HL-60 (cell line): ENCODE data around the gene CSK.

Experiments
- DNase-seq, 2 experiments: peaks; one replicate each; pipeline ENCODE4 v3.0.0-alpha.2; 2010 to 2020; ENCODE audit warnings: low read depth in 1 of 2, low spot score in 1 of 2
- H3K27ac ChIP-seq: fragments of 250-450 bp; sonication (Bioruptor Pico); replicated peaks from 2 replicates; pipeline ENCODE4 v1.5.1; 2020; ENCODE audit warnings: mild to moderate bottlenecking, moderate library complexity
- H3K27me3 ChIP-seq: fragments of 250-450 bp; sonication (Bioruptor Pico); 2 replicates; pipeline ENCODE4 v1.5.1; 2021; ENCODE audit warnings: mild to moderate bottlenecking, moderate library complexity; ENCODE audit not compliant: insufficient read depth, poor library complexity, severe bottlenecking
- H3K4me3 ChIP-seq: replicated peaks from 2 replicates; pipeline ENCODE4 v1.5.1; 2011; ENCODE audit warnings: mild to moderate bottlenecking, control low read depth, low read length; ENCODE audit not compliant: insufficient read depth
- GABPA ChIP-seq: IDR thresholded peaks from 2 replicates; pipeline ENCODE4 v1.6.1; 2012; ENCODE audit warnings: low read depth
- POLR2AphosphoS5 ChIP-seq: IDR thresholded peaks from 2 replicates; pipeline ENCODE4 v1.6.1; 2012; ENCODE audit warnings: low read depth
- SPI1 ChIP-seq: IDR thresholded peaks from 2 replicates; pipeline ENCODE4 v1.6.1; 2012; ENCODE audit warnings: low read depth, mild to moderate bottlenecking, borderline replicate concordance
- TF ChIP-seq, protein P1 (sequence below): IDR thresholded peaks from 2 replicates; pipeline ENCODE4 v1.6.1; 2012; ENCODE audit warnings: low read depth; ENCODE audit not compliant: insufficient replicate concordance
- TF ChIP-seq, protein P2 (sequence below): IDR thresholded peaks from one replicate; pipeline ENCODE4 v1.5.1; 2011; ENCODE audit warnings: low read length, control low read depth, inconsistent platforms; ENCODE audit not compliant: insufficient read depth

CSK gene

DNA sequence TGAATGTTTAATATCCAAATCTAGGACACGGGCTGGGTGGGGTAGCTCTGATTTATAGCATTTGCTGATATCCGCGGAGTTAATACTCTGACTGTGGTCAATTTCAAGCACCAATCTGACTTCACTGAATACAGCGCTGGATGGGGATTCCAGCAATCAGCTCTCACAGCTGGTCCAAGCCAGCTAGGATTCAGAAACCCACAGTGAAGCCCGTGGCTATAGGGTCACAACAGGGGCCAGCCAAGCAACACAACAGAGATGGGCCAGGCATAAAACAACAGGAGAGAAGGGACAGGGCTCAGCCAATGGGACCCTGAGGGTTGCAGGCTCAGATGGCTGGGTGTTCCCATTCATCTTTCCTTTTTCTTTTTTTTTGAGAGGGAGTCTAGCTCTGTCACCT lies 25.4 kb downstream of the CSK start:
- Histone ChIP-seq H3K27me3 (no peaks in the 10 kb centered on the region), H3K4me3 (no peak overlapping the region), H3K27ac (no peak overlapping the region)
- no peak for TF ChIP-seq GABPA
- TF ChIP-seq, protein P1, sequence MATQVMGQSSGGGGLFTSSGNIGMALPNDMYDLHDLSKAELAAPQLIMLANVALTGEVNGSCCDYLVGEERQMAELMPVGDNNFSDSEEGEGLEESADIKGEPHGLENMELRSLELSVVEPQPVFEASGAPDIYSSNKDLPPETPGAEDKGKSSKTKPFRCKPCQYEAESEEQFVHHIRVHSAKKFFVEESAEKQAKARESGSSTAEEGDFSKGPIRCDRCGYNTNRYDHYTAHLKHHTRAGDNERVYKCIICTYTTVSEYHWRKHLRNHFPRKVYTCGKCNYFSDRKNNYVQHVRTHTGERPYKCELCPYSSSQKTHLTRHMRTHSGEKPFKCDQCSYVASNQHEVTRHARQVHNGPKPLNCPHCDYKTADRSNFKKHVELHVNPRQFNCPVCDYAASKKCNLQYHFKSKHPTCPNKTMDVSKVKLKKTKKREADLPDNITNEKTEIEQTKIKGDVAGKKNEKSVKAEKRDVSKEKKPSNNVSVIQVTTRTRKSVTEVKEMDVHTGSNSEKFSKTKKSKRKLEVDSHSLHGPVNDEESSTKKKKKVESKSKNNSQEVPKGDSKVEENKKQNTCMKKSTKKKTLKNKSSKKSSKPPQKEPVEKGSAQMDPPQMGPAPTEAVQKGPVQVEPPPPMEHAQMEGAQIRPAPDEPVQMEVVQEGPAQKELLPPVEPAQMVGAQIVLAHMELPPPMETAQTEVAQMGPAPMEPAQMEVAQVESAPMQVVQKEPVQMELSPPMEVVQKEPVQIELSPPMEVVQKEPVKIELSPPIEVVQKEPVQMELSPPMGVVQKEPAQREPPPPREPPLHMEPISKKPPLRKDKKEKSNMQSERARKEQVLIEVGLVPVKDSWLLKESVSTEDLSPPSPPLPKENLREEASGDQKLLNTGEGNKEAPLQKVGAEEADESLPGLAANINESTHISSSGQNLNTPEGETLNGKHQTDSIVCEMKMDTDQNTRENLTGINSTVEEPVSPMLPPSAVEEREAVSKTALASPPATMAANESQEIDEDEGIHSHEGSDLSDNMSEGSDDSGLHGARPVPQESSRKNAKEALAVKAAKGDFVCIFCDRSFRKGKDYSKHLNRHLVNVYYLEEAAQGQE = no peak
- TF ChIP-seq SPI1 = no peak
- TF ChIP-seq, protein P2, sequence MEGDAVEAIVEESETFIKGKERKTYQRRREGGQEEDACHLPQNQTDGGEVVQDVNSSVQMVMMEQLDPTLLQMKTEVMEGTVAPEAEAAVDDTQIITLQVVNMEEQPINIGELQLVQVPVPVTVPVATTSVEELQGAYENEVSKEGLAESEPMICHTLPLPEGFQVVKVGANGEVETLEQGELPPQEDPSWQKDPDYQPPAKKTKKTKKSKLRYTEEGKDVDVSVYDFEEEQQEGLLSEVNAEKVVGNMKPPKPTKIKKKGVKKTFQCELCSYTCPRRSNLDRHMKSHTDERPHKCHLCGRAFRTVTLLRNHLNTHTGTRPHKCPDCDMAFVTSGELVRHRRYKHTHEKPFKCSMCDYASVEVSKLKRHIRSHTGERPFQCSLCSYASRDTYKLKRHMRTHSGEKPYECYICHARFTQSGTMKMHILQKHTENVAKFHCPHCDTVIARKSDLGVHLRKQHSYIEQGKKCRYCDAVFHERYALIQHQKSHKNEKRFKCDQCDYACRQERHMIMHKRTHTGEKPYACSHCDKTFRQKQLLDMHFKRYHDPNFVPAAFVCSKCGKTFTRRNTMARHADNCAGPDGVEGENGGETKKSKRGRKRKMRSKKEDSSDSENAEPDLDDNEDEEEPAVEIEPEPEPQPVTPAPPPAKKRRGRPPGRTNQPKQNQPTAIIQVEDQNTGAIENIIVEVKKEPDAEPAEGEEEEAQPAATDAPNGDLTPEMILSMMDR = no peak
- TF ChIP-seq POLR2AphosphoS5 = no peak
- no peak for DNase-seq

DNA sequence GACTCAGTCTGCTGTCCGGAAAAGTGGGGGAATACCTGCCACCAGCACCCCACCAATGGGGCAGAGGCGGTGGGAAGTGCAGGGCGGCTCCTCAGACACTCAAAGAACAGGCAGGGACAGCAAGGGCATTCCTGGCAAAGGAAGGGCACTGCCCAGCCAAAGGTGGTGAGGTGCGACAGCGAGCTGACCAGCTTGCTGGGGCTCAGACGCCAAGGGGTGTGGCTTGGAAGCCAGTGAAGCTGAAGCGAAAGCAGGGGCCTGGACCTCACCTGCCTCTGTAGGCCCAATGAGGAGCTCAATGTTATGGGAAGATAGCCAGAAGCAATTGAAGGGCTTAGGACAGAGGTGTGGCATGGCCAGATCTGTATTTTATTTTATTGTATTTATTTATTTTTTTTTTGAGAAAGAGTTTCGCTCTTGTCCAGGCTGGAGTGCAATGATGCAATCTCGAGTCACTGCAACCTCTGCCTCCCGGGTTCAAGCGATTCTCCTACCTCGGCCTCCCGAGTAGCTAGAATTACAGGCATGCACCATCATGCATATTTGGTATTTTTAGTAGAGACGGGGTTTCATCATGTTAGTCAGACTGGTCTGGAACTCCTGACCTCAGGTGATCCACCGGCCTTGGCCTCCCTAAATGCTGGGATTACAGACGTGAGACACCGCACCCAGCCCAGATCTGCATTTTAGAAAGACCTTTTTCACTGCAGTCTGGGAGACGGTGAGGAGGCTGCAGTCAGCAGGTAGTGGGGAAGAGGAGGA lies 26.4 kb downstream of the CSK start:
- no peaks in the 10 kb centered on the region for H3K27me3 ChIP-seq
- H3K4me3 ChIP-seq = no peak overlapping the region
- TF ChIP-seq GABPA = no peak
- TF ChIP-seq SPI1 = no peak
- no peak overlapping the region for H3K27ac ChIP-seq
- DNase-seq = no peak

DNA sequence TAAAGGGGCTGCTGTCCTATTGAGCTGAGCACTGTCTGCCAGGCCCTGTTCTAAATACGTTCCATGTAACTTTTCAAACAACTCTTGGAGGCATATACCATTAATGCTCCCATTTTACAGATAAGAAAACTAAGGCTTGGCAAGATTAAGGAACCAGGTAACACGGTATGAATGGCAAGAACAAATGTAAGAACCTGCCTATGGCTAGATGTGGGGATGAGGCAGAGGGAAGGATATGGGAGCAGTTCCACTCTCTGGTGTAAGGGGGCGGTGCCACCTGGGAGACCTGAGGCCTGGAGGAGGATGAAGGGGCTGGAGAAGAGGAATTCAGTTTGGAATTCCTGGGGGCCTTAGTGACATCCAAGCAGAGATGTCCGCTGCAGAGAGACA lies 27.0 kb downstream of the CSK start:
- no peak for TF ChIP-seq SPI1
- no peak for TF ChIP-seq GABPA
- TF ChIP-seq, protein P1 = no peak
- TF ChIP-seq, protein P2 = no peak
- TF ChIP-seq POLR2AphosphoS5 = no peak
- Histone ChIP-seq H3K27ac (no peak overlapping the region), H3K27me3 (no peaks in the 10 kb centered on the region), H3K4me3 (no peak overlapping the region)
- DNase-seq = no peak

DNA sequence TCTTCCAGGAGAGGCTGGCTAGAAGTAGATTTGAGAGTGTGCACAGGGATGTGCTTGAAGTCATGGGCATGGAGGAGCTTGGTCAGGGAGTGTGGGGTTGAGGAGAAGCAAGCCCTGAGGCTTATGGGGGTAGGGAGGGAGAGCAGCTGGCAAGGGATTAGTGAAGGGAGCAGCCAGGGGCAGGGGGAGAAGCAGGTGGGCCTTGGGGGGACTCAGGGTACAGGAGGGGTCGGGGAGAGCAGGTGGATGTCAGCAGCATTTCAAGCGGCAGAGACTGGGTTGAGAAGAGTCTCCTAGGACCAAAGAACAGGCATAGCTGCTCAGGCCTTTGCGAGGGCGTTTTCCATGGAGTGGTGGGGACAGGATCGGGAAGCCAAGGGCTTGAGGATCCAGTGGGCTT lies 27.4 kb downstream of the CSK start:
- no peaks in the 10 kb centered on the region for H3K27me3 ChIP-seq
- TF ChIP-seq POLR2AphosphoS5 (no peak), SPI1 (no peak), GABPA (no peak)
- TF ChIP-seq, protein P1 = no peak
- TF ChIP-seq, protein P2 = no peak
- DNase-seq = no peak
- no peak overlapping the region for H3K27ac ChIP-seq
- H3K4me3 ChIP-seq = no peak overlapping the region
